Lung (tissue), 12 donors: ENCODE measurements around the gene C1QTNF3. TPM values are rescaled to one million over a fixed set of nuclear protein-coding genes. Genes with fewer than 3 reads are reported as not detected.
"Not testable (repeated sequence)": the region's sequence is repeated elsewhere in the genome, so short reads cannot be mapped to it uniquely, and the experiment has no call there.

Experiments
- ATAC-seq: fragments of 200-7000 bp; cut with Tn5 transposase; one replicate; pipeline ENCODE4 v1.9.1; 2020; ENCODE audit warnings: moderate number of reproducible peaks; ENCODE audit not compliant: insufficient read depth, low FRiP score
- DNase-seq, 3 donors: peaks; one replicate each; pipeline ENCODE4 v3.0.0-alpha.2; 2013 to 2017
- H3K27ac ChIP-seq, 2 donors: one replicate each; pipeline ENCODE4 v1.5.1; 2013; ENCODE audit warnings: mild to moderate bottlenecking in 2 of 2, moderate library complexity in 2 of 2, control low read depth in 1 of 2, inconsistent platforms in 1 of 2, low read depth in 1 of 2, low read length in 1 of 2
- H3K27me3 ChIP-seq, 3 donors: one replicate each; pipeline ENCODE4 v1.5.1; 2013; ENCODE audit warnings: low read length in 2 of 3; ENCODE audit not compliant: control insufficient read depth in 3 of 3, insufficient read depth in 3 of 3
- H3K36me3 ChIP-seq, 4 donors: one replicate each; pipeline ENCODE4 v1.5.1; 2013; ENCODE audit warnings: low read length in 4 of 4, mild to moderate bottlenecking in 1 of 4, moderate library complexity in 1 of 4; ENCODE audit not compliant: control insufficient read depth in 4 of 4, insufficient read depth in 4 of 4
- H3K4me1 ChIP-seq, 5 donors: one replicate each; pipeline ENCODE4 v1.5.1; 2013; ENCODE audit warnings: low read length in 5 of 5, mild to moderate bottlenecking in 2 of 5, moderate library complexity in 1 of 5; ENCODE audit not compliant: control insufficient read depth in 5 of 5, insufficient read depth in 5 of 5
- H3K4me3 ChIP-seq: one replicate; pipeline ENCODE4 v1.5.1; 2013; ENCODE audit warnings: mild to moderate bottlenecking, control low read depth, moderate library complexity
- H3K9ac ChIP-seq, 2 donors: one replicate each; pipeline ENCODE4 v1.5.1; 2013; ENCODE audit warnings: low read length in 2 of 2, control low read depth in 1 of 2; ENCODE audit not compliant: insufficient read depth in 1 of 2
- H3K9me3 ChIP-seq, 4 donors: one replicate each; pipeline ENCODE4 v1.5.1; 2013; ENCODE audit warnings: low read length in 3 of 4, mild to moderate bottlenecking in 1 of 4, moderate library complexity in 1 of 4; ENCODE audit not compliant: control insufficient read depth in 4 of 4, insufficient read depth in 3 of 4
- CTCF ChIP-seq: IDR thresholded peaks from 2 replicates; pipeline ENCODE4 v1.5.1; 2012; ENCODE audit warnings: mild to moderate bottlenecking; ENCODE audit errors: control extremely low read depth, extremely low read depth
- WGBS, 2 donors: extraction: QIAGEN DNeasy Blood & Tissue Kit; methylation state at CpG; one replicate each; pipeline ENCODE4 v1.1.7; 2013; 5-methylcytosine and 5-hydroxymethylcytosine counted together
- polyA plus RNA-seq, 2 donors: library from polyadenylated mRNA; stranded (reverse); fragments of 200-250 nt; gene quantifications; one replicate each; pipeline ENCODE4 v1.2.1, GENCODE V29; 2013
- total RNA-seq, 2 donors: library from RNA; depleted of rRNA in 1 of 2; stranded (reverse); fragments of >200 nt in 1 of 2; gene quantifications; one replicate each; pipeline ENCODE4 v1.2.1, GENCODE V29; 2014 to 2021
- donor health status: control.
- donor health status: control.
- donor health status: Bipolar disorder and iron deficiency.
- donor health status: healthy.
- donor health status: DM: yes; HTN: yes; CAD: no.

C1QTNF3 gene
- total and polyA plus RNA-seq, 4 donors, result 0.92 to 20.3 (median 3.9) TPM

DNA sequence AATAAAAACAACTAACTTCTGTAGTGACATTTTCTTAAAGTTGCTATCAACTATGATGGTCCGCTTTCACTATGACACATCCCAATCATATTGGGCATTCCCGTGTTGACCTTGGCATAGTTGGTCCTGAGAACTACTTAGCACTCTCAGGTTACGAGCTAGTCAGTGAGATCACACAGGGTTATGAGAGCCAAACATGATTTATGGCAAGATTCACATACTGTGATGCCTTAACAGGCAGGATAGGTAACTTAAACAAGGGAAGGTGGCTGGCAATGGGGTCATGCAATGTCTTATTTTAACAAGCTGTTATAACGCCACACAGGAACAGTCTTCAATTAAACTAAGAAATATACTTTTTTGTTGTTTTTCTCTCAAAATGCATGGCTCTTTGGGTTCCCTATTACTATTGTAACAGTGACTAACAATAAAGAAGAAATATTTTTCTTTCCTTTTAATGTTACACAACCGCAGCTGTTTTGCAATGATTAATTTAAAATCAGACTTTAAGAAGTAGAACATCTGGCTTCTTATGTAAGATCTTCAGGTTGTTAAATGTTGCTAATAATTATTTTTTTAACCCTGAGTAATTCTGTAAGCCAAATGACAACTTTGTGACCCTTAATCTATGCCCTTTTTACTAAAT, 33.8 kb upstream of the C1QTNF3 start:
- not testable (repeated sequence) for H3K4me3 ChIP-seq, H3K9ac ChIP-seq, ATAC-seq, H3K27me3 ChIP-seq, H3K36me3 ChIP-seq, H3K4me1 ChIP-seq, H3K9me3 ChIP-seq, H3K27ac ChIP-seq, DNase-seq
- WGBS, 2 donors, result 54 to 81% methylated on average over 2 of the region's 5 CpGs

DNA sequence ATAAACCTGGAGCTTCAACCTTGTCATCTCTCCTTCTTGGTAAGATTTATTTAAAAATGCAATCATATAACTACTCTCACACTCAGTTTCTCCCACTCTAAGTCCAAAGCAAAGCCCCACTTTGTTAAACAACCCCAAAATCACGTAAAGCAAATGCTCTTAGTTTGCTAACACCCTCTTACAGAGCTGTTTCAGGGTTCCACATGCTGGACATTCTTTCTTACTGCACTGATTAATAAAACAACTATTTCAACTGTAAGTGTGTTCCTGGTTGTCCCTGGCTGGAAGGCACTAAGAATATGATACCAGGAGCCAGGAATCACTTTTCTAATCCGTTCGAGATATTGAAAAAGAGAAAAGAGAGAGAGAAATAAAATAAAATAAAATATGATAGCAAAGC, 31.5 kb upstream of the C1QTNF3 start:
- WGBS, 2 donors, result 83 to 92% methylated on average over 3 of the region's 3 CpGs
- H3K4me1 ChIP-seq, H3K4me3 ChIP-seq, ATAC-seq, H3K27ac ChIP-seq, H3K27me3 ChIP-seq, DNase-seq, H3K9me3 ChIP-seq, H3K36me3 ChIP-seq, H3K9ac ChIP-seq: not testable (repeated sequence)

DNA sequence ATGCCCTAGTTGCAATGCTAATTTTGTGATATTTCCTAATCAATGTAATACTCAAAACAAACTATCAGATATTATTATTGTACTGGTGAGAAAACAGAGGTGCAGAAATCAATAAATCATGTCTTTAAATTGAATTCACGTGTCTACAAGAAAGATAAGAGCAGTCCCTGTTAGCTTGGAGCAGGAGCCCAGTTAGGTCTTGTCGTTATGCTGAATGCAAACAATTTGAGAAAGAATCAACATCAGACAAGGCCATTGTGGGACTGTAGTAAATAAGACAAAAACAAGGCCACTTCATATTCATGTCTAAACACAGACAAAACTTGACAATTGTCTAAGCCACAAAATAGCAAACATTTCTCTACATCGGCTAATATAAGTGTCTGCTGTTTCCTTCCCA, 31.1 kb upstream of the C1QTNF3 start:
- not testable (repeated sequence) for H3K27ac ChIP-seq, H3K9me3 ChIP-seq, H3K27me3 ChIP-seq, H3K36me3 ChIP-seq, H3K4me3 ChIP-seq, ATAC-seq, DNase-seq, H3K9ac ChIP-seq, H3K4me1 ChIP-seq
- 78 to 87% methylated on average over 2 of the region's 3 CpGs for WGBS, 2 donors

GRCh38 chr5:34070626-34071025, 27.6 kb upstream of the C1QTNF3 start:
- ATAC-seq, H3K27ac ChIP-seq, H3K27me3 ChIP-seq, H3K4me1 ChIP-seq, H3K36me3 ChIP-seq, DNase-seq, H3K9ac ChIP-seq, H3K9me3 ChIP-seq, H3K4me3 ChIP-seq: not testable (repeated sequence)
- 98 to 100% methylated on average over 2 to 3 of the region's 3 CpGs for WGBS, 2 donors

GRCh38 chr5:34064656-34065055, 21.6 kb upstream of the C1QTNF3 start:
- WGBS, 2 donors, result 97 to 98% methylated on average over 6 of the region's 6 CpGs
- no peak for TF ChIP-seq CTCF
- DNase-seq, result no peak
- no peak for ATAC-seq
- no peak overlapping the region for H3K4me3 ChIP-seq
- no peaks in the 10 kb centered on the region for H3K27me3 ChIP-seq
- H3K36me3 ChIP-seq, result peaks cover 0 to 5% (median 2%) of the 10 kb centered on the region in 4 donors
- H3K9me3 ChIP-seq, result peaks cover 0 to 2% (median 0%) of the 10 kb centered on the region in 4 donors
- no peak overlapping the region for H3K9ac ChIP-seq
- H3K27ac ChIP-seq, result no peak overlapping the region
- no peaks in the 10 kb centered on the region for H3K4me1 ChIP-seq
